HTR-8/SVneo (cell line): ENCODE results near the gene RGS13.
"Not testable (repeated sequence)": the region's sequence is repeated elsewhere in the genome, so short reads cannot be mapped to it uniquely, and the experiment has no call there.

Source experiments
- DNase-seq: peaks from one replicate; pipeline ENCODE4 v3.0.0; 2011; ENCODE audit warnings: low spot score, mixed read lengths; ENCODE audit not compliant: insufficient read length
- FAIRE-seq: peaks from 2 replicates; lab custom pipeline; 2011; peaks lifted over from hg19 to GRCh38; lab: Jason Lieb, UNC

The RGS13 gene

GRCh38 chr1:192668409-192668983 lies 32.5 kb downstream of the RGS13 start:
- DNase-seq (no peak), FAIRE-seq (no peak)

GRCh38 chr1:192669174-192669573 lies 33.2 kb downstream of the RGS13 start:
- no peak for FAIRE-seq
- DNase-seq, result no peak

- FAIRE-seq (no peak), DNase-seq (no peak)
These were observed 39.8 kb downstream of the RGS13 start for GRCh38 chr1:192675716-192676115.

GRCh38 chr1:192678099-192678498 lies 42.2 kb downstream of the RGS13 start:
- DNase-seq (no peak), FAIRE-seq (no peak)

GRCh38 chr1:192682335-192682734 lies 46.4 kb downstream of the RGS13 start:
- FAIRE-seq (no peak), DNase-seq (no peak)

- not testable (repeated sequence) for DNase-seq, FAIRE-seq
These were observed 47.1 kb downstream of the RGS13 start for GRCh38 chr1:192683081-192683480.

- DNase-seq (no peak), FAIRE-seq (no peak)
These were observed 53.5 kb downstream of the RGS13 start for GRCh38 chr1:192689459-192689858.

GRCh38 chr1:192691041-192691440 lies 55.1 kb downstream of the RGS13 start:
- FAIRE-seq, result no peak
- DNase-seq, result no peak

- FAIRE-seq (no peak), DNase-seq (no peak)
These were observed 60.1 kb downstream of the RGS13 start for GRCh38 chr1:192696082-192696481.

- FAIRE-seq (peak; percentile 33), DNase-seq (no peak)
These were observed 61.8 kb downstream of the RGS13 start for GRCh38 chr1:192697771-192698170.

GRCh38 chr1:192698731-192699130 lies 62.8 kb downstream of the RGS13 start:
- DNase-seq (no peak), FAIRE-seq (no peak)

GRCh38 chr1:192700834-192701271 lies 64.9 kb downstream of the RGS13 start:
- DNase-seq, result peak; percentile 41
- no peak for FAIRE-seq

GRCh38 chr1:192702212-192702902 lies 66.4 kb downstream of the RGS13 start:
- FAIRE-seq (no peak), DNase-seq (peak; percentile 33)

- DNase-seq, result no peak
- FAIRE-seq, result no peak
These were observed 67.6 kb downstream of the RGS13 start for GRCh38 chr1:192703283-192704206.

GRCh38 chr1:192705510-192705909 lies 69.6 kb downstream of the RGS13 start:
- DNase-seq, result no peak
- no peak for FAIRE-seq

- no peak for DNase-seq
- FAIRE-seq, result no peak
These were observed 71.0 kb downstream of the RGS13 start for GRCh38 chr1:192706936-192707335.

GRCh38 chr1:192707978-192708547 lies 72.1 kb downstream of the RGS13 start:
- FAIRE-seq (no peak), DNase-seq (no peak)

- no peak for FAIRE-seq
These were observed 73.6 kb downstream of the RGS13 start for GRCh38 chr1:192709544-192709943.

More at GRCh38 chr1:192709544-192709943, 73.6 kb downstream of the RGS13 start:
- no peak for DNase-seq
